AG08396 (cell line): ENCODE measurements around the gene SLIT1.

Experiments
- DNase-seq: peaks from one replicate; pipeline ENCODE4 v3.0.0; 2012; ENCODE audit warnings: low spot score, mixed read lengths

SLIT1 gene

GRCh38 chr10:97080051-97080776 is 105.5 kb downstream of the SLIT1 start:
- no peak for DNase-seq

GRCh38 chr10:97079448-97079847 is 106.3 kb downstream of the SLIT1 start:
- DNase-seq: no peak

GRCh38 chr10:97078938-97079445 is 106.8 kb downstream of the SLIT1 start:
- no peak for DNase-seq

- DNase-seq: no peak
Observed at GRCh38 chr10:97078261-97078937, 107.4 kb downstream of the SLIT1 start.

GRCh38 chr10:97076781-97077180 is 109.0 kb downstream of the SLIT1 start:
- no peak for DNase-seq

GRCh38 chr10:97075961-97076525 is 109.7 kb downstream of the SLIT1 start:
- no peak for DNase-seq

GRCh38 chr10:97075421-97075820 is 110.3 kb downstream of the SLIT1 start:
- DNase-seq: no peak

- no peak for DNase-seq
Observed at GRCh38 chr10:97074256-97075145, 111.3 kb downstream of the SLIT1 start.

GRCh38 chr10:97072851-97073665 is 112.7 kb downstream of the SLIT1 start:
- peak; percentile 86 for DNase-seq

GRCh38 chr10:97071496-97071895 is 114.3 kb downstream of the SLIT1 start:
- DNase-seq: no peak

GRCh38 chr10:97069576-97070362 is 116.0 kb downstream of the SLIT1 start:
- DNase-seq: no peak

GRCh38 chr10:97069026-97069425 is 116.7 kb downstream of the SLIT1 start:
- DNase-seq: no peak

GRCh38 chr10:97067716-97068391 is 117.9 kb downstream of the SLIT1 start:
- DNase-seq: no peak

- no peak for DNase-seq
Observed at GRCh38 chr10:97066877-97067555, 118.7 kb downstream of the SLIT1 start.

GRCh38 chr10:97065686-97066660 is 119.8 kb downstream of the SLIT1 start:
- no peak for DNase-seq

GRCh38 chr10:97065128-97065527 is 120.6 kb downstream of the SLIT1 start:
- DNase-seq: no peak

- no peak for DNase-seq
Observed at GRCh38 chr10:97063983-97064837, 121.5 kb downstream of the SLIT1 start.
